ENCODE measurements around the gene FAM72C. TPM values are rescaled to one million over a fixed set of nuclear protein-coding genes. Genes with fewer than 3 reads are reported as not detected.
"Not testable (repeated sequence)": the region's sequence is repeated elsewhere in the genome, so short reads cannot be mapped to it uniquely, and the experiment has no call there.

FAM72C gene
- total RNA-seq (0.31 TPM), polyA plus RNA-seq (ENCODE audit: insufficient read depth in 1 of 8, insufficient read length in 8 of 8, low replicate concordance in 1 of 8) (1 to 10 TPM in 6 of 8 donors, under 1 TPM in 2; 0.45 to 2.7 (median 1.6) TPM)
- long read RNA-seq, donor 1 = 0 reads
- long read RNA-seq, donor 2 = 0 reads
- long read RNA-seq, donor 3, partial matches to known transcripts = 0 of 1 reads
- long read RNA-seq, donor 3, other reads (novel, unspliced or antisense) = 0 of 1 reads
- long read RNA-seq, donor 4, partial matches to known transcripts = 0 of 1 reads
- long read RNA-seq, donor 4, other reads (novel, unspliced or antisense) = 0 of 1 reads
- long read RNA-seq, donor 5, partial matches to known transcripts = 0 of 1 reads
- long read RNA-seq, donor 5, other reads (novel, unspliced or antisense) = 0 of 1 reads
- long read RNA-seq, donor 6 = 0 reads
- long read RNA-seq, donor 7, partial matches to known transcripts = 0 of 1 reads
- long read RNA-seq, donor 7, other reads (novel, unspliced or antisense) = 0 of 1 reads
- long read RNA-seq, donor 8, partial matches to known transcripts = 0 of 1 reads
- long read RNA-seq, donor 8, other reads (novel, unspliced or antisense) = 0 of 1 reads
- long read RNA-seq, donor 9 = 0 reads
- long read RNA-seq, donor 10 = 0 reads
- long read RNA-seq, donor 11 = 0 reads

GRCh38 chr1:143971924-143972700 lies at the start of gene FAM72C:
Gene FAM72C (minus strand): TSS chr1:143971986. CDS start chr1:143971141, 845 bp downstream.
- not testable (repeated sequence) for H3K9me3 ChIP-seq (replicated peaks; ENCODE audit: control insufficient read depth, low read depth, low read length); H3K27ac ChIP-seq (ENCODE audit: low read length); H3K27me3 ChIP-seq (ENCODE audit: control insufficient read depth, insufficient read depth, low read length); H3K4me1 ChIP-seq (ENCODE audit: control insufficient read depth, insufficient read depth, low read length); H3K36me3 ChIP-seq (ENCODE audit: control insufficient read depth, insufficient read depth, low read length); H3K4me3 ChIP-seq (ENCODE audit: low read length); DNase-seq
- no CpG with 5 or more reads among the region's 48 CpGs for WGBS (ENCODE audit: insufficient coverage)

GRCh38 chr1:144020001-144020738 lies 48.4 kb upstream of the FAM72C start:
- not testable (repeated sequence) for H3K27me3 ChIP-seq (ENCODE audit: control insufficient read depth, insufficient read depth, low read length); H3K9me3 ChIP-seq (replicated peaks; ENCODE audit: control insufficient read depth, low read depth, low read length); DNase-seq; H3K36me3 ChIP-seq (ENCODE audit: control insufficient read depth, insufficient read depth, low read length); H3K4me1 ChIP-seq (ENCODE audit: control insufficient read depth, insufficient read depth, low read length); H3K4me3 ChIP-seq (ENCODE audit: low read length); H3K27ac ChIP-seq (ENCODE audit: low read length)
- no CpG with 5 or more reads among the region's 3 CpGs for WGBS (ENCODE audit: insufficient coverage)

GRCh38 chr1:144019101-144019500 lies 47.3 kb upstream of the FAM72C start:
- H3K4me1 ChIP-seq (ENCODE audit: control insufficient read depth, insufficient read depth, low read length); H3K27ac ChIP-seq (ENCODE audit: low read length): not testable (repeated sequence)
- WGBS (ENCODE audit: insufficient coverage) = no CpG with 5 or more reads among the region's 2 CpGs

GRCh38 chr1:144015180-144015966 lies 43.6 kb upstream of the FAM72C start:
- H3K27ac ChIP-seq (ENCODE audit: low read length); H3K4me3 ChIP-seq (ENCODE audit: low read length); H3K9me3 ChIP-seq (replicated peaks; ENCODE audit: control insufficient read depth, low read depth, low read length); H3K27me3 ChIP-seq (ENCODE audit: control insufficient read depth, insufficient read depth, low read length); H3K36me3 ChIP-seq (ENCODE audit: control insufficient read depth, insufficient read depth, low read length); H3K4me1 ChIP-seq (ENCODE audit: control insufficient read depth, insufficient read depth, low read length); DNase-seq: not testable (repeated sequence)
- WGBS (ENCODE audit: insufficient coverage) = no CpG with 5 or more reads among the region's 8 CpGs

More at GRCh38 chr1:144019101-144019500, 47.3 kb upstream of the FAM72C start:
- H3K36me3 ChIP-seq (ENCODE audit: control insufficient read depth, insufficient read depth, low read length); H3K9me3 ChIP-seq (replicated peaks; ENCODE audit: control insufficient read depth, low read depth, low read length); H3K27me3 ChIP-seq (ENCODE audit: control insufficient read depth, insufficient read depth, low read length); DNase-seq; H3K4me3 ChIP-seq (ENCODE audit: low read length): not testable (repeated sequence)

- H3K4me1 ChIP-seq (ENCODE audit: control insufficient read depth, insufficient read depth, low read length); H3K27ac ChIP-seq (ENCODE audit: low read length); DNase-seq; H3K9me3 ChIP-seq (replicated peaks; ENCODE audit: control insufficient read depth, low read depth, low read length); H3K4me3 ChIP-seq (ENCODE audit: low read length); H3K27me3 ChIP-seq (ENCODE audit: control insufficient read depth, insufficient read depth, low read length); H3K36me3 ChIP-seq (ENCODE audit: control insufficient read depth, insufficient read depth, low read length): not testable (repeated sequence)
- no CpG with 5 or more reads among the region's 3 CpGs for WGBS (ENCODE audit: insufficient coverage)
Measured at GRCh38 chr1:144014528-144014927, 42.7 kb upstream of the FAM72C start.

- not testable (repeated sequence) for H3K4me3 ChIP-seq (ENCODE audit: low read length); H3K4me1 ChIP-seq (ENCODE audit: control insufficient read depth, insufficient read depth, low read length); DNase-seq; H3K27ac ChIP-seq (ENCODE audit: low read length); H3K9me3 ChIP-seq (replicated peaks; ENCODE audit: control insufficient read depth, low read depth, low read length); H3K27me3 ChIP-seq (ENCODE audit: control insufficient read depth, insufficient read depth, low read length); H3K36me3 ChIP-seq (ENCODE audit: control insufficient read depth, insufficient read depth, low read length)
- WGBS (ENCODE audit: insufficient coverage) = no CpG with 5 or more reads among the region's 4 CpGs
Measured at GRCh38 chr1:144014121-144014520, 42.3 kb upstream of the FAM72C start.

GRCh38 chr1:144012168-144012733 lies 40.5 kb upstream of the FAM72C start:
- not testable (repeated sequence) for H3K36me3 ChIP-seq (ENCODE audit: control insufficient read depth, insufficient read depth, low read length); H3K27me3 ChIP-seq (ENCODE audit: control insufficient read depth, insufficient read depth, low read length); H3K27ac ChIP-seq (ENCODE audit: low read length); H3K4me1 ChIP-seq (ENCODE audit: control insufficient read depth, insufficient read depth, low read length); H3K4me3 ChIP-seq (ENCODE audit: low read length); DNase-seq; H3K9me3 ChIP-seq (replicated peaks; ENCODE audit: control insufficient read depth, low read depth, low read length)
- WGBS (ENCODE audit: insufficient coverage) = no CpG with 5 or more reads among the region's 4 CpGs

- H3K9me3 ChIP-seq (replicated peaks; ENCODE audit: control insufficient read depth, low read depth, low read length); H3K27ac ChIP-seq (ENCODE audit: low read length); H3K4me1 ChIP-seq (ENCODE audit: control insufficient read depth, insufficient read depth, low read length); H3K27me3 ChIP-seq (ENCODE audit: control insufficient read depth, insufficient read depth, low read length); H3K36me3 ChIP-seq (ENCODE audit: control insufficient read depth, insufficient read depth, low read length); DNase-seq; H3K4me3 ChIP-seq (ENCODE audit: low read length): not testable (repeated sequence)
- WGBS (ENCODE audit: insufficient coverage) = no CpG with 5 or more reads among the region's 3 CpGs
Measured at GRCh38 chr1:144009410-144009809, 37.6 kb upstream of the FAM72C start.

- no CpG with 5 or more reads among the region's 1 CpG for WGBS (ENCODE audit: insufficient coverage)
- H3K4me3 ChIP-seq (ENCODE audit: low read length); H3K36me3 ChIP-seq (ENCODE audit: control insufficient read depth, insufficient read depth, low read length); H3K27ac ChIP-seq (ENCODE audit: low read length); DNase-seq; H3K9me3 ChIP-seq (replicated peaks; ENCODE audit: control insufficient read depth, low read depth, low read length); H3K27me3 ChIP-seq (ENCODE audit: control insufficient read depth, insufficient read depth, low read length); H3K4me1 ChIP-seq (ENCODE audit: control insufficient read depth, insufficient read depth, low read length): not testable (repeated sequence)
Measured at GRCh38 chr1:144004259-144004658, 32.5 kb upstream of the FAM72C start.
